WTC11 (cell line): ENCODE data around the gene ZRANB1. TPM values are rescaled to one million over a fixed set of nuclear protein-coding genes. Genes with fewer than 3 reads are reported as not detected.

ENCODE experiments used
- ATAC-seq: fragments of 200-7000 bp; cut with Tn5 transposase; 2 replicates; pipeline ENCODE4 v1.10.0; 2021; ENCODE audit warnings: mild to moderate bottlenecking, moderate library complexity
- CTCF ChIA-PET: fragments of 300-600 bp; sonication (Branson Sonifier 250); formaldehyde crosslinking; loops from one replicate; lab custom pipeline; 2021; ENCODE audit warnings: antibody characterized with exemption; lab: Charles Lee
- POLR2A ChIA-PET: fragments of 350-600 bp; sonication (Branson Sonifier 250); formaldehyde crosslinking; loops from one replicate; lab custom pipeline; 2021; ENCODE audit warnings: antibody characterized with exemption; lab: Charles Lee
- DNase-seq: peaks from one replicate; pipeline ENCODE4 v3.0.0; 2021; ENCODE audit warnings: low spot score
- H3K27ac Mint-ChIP-seq: 2 replicates; pipeline ENCODE4 v1.8.0; 2021; ENCODE audit warnings: mixed read lengths
- H3K27me3 Mint-ChIP-seq: 2 replicates; pipeline ENCODE4 v1.8.0; 2021; ENCODE audit warnings: low read depth, mild to moderate bottlenecking, moderate library complexity, mixed read lengths
- H3K36me3 Mint-ChIP-seq: 2 replicates; pipeline ENCODE4 v1.8.0; 2021; ENCODE audit warnings: mixed read lengths
- H3K4me1 Mint-ChIP-seq: 2 replicates; pipeline ENCODE4 v1.8.0; 2022; ENCODE audit warnings: mixed read lengths
- H3K4me3 Mint-ChIP-seq: 2 replicates; pipeline ENCODE4 v1.8.0; 2021; ENCODE audit warnings: mild to moderate bottlenecking, moderate library complexity, mixed read lengths
- H3K9me3 Mint-ChIP-seq: 2 replicates; pipeline ENCODE4 v1.8.0; 2021; ENCODE audit warnings: mixed read lengths
- ETV6 ChIP-seq: sonication (generic); formaldehyde crosslinking; IDR thresholded peaks from 2 replicates; pipeline ENCODE4 v1.8.1; 2022; ENCODE audit warnings: mild to moderate bottlenecking, missing genetic modification reagents
- NFATC4 ChIP-seq: fragments of 250-450 bp; sonication (Bioruptor Pico); IDR thresholded peaks from 2 replicates; pipeline ENCODE4 v1.9.0; 2021; ENCODE audit warnings: mild to moderate bottlenecking
- NFYB ChIP-seq: sonication (generic); formaldehyde crosslinking; conservative IDR thresholded peaks from 2 replicates; pipeline ENCODE4 v1.8.0; 2022; ENCODE audit warnings: low read depth, missing genetic modification reagents
- TEAD4 ChIP-seq: sonication (generic); formaldehyde crosslinking; IDR thresholded peaks from 2 replicates; pipeline ENCODE4 v1.8.0; 2022; ENCODE audit warnings: mild to moderate bottlenecking, missing genetic modification reagents
- TP53 ChIP-seq: sonication (generic); formaldehyde crosslinking; IDR thresholded peaks from 2 replicates; pipeline ENCODE4 v1.8.1; 2023; ENCODE audit warnings: mild to moderate bottlenecking, missing genetic modification reagents
- ZNF263 ChIP-seq: sonication (generic); formaldehyde crosslinking; IDR thresholded peaks from 2 replicates; pipeline ENCODE4 v1.8.1; 2022; ENCODE audit warnings: low read depth, mild to moderate bottlenecking, moderate library complexity, missing genetic modification reagents
- total RNA-seq: library from RNA; stranded (reverse); gene quantifications from 3 replicates; pipeline ENCODE4 v1.2.3, GENCODE V29; 2021
- TF ChIP-seq, protein P1 (sequence below): sonication (generic); formaldehyde crosslinking; IDR thresholded peaks from 2 replicates; pipeline ENCODE4 v1.8.0; 2022; ENCODE audit warnings: mild to moderate bottlenecking, missing genetic modification reagents
- TF ChIP-seq, protein P2 (sequence below): sonication (generic); formaldehyde crosslinking; IDR thresholded peaks from 2 replicates; pipeline ENCODE4 v1.8.1; 2022; ENCODE audit warnings: low read depth, missing genetic modification reagents, borderline replicate concordance
- TF ChIP-seq, protein P3 (sequence below): sonication (generic); formaldehyde crosslinking; IDR thresholded peaks from 2 replicates; pipeline ENCODE4 v1.8.0; 2022; ENCODE audit warnings: mild to moderate bottlenecking, missing genetic modification reagents
- TF ChIP-seq, protein P4 (sequence below): sonication (generic); formaldehyde crosslinking; conservative IDR thresholded peaks from 2 replicates; pipeline ENCODE4 v1.8.1; 2023; ENCODE audit warnings: mild to moderate bottlenecking, low read depth, missing genetic modification reagents, moderate library complexity
- TF ChIP-seq, protein P5 (sequence below): sonication (generic); formaldehyde crosslinking; IDR thresholded peaks from 2 replicates; pipeline ENCODE4 v1.8.1; 2023; ENCODE audit warnings: mild to moderate bottlenecking, moderate library complexity, missing genetic modification reagents
- TF ChIP-seq, protein P6 (sequence below): fragments of 250-450 bp; sonication (Bioruptor Pico); IDR thresholded peaks from 2 replicates; pipeline ENCODE4 v1.9.0; 2021; ENCODE audit warnings: moderate library complexity, mild to moderate bottlenecking, inconsistent platforms, borderline replicate concordance
- TF ChIP-seq, protein P7 (sequence below): sonication (generic); formaldehyde crosslinking; IDR thresholded peaks from 2 replicates; pipeline ENCODE4 v1.8.0; 2023; ENCODE audit warnings: missing genetic modification reagents
- TF ChIP-seq, protein P8 (sequence below): fragments of 200-600 bp; IDR thresholded peaks from 2 replicates; pipeline ENCODE4 v1.8.0; 2022; ENCODE audit warnings: antibody characterized with exemption

The ZRANB1 gene
- total RNA-seq, 1 experiment from 2014 or later = 15.9 TPM

DNA sequence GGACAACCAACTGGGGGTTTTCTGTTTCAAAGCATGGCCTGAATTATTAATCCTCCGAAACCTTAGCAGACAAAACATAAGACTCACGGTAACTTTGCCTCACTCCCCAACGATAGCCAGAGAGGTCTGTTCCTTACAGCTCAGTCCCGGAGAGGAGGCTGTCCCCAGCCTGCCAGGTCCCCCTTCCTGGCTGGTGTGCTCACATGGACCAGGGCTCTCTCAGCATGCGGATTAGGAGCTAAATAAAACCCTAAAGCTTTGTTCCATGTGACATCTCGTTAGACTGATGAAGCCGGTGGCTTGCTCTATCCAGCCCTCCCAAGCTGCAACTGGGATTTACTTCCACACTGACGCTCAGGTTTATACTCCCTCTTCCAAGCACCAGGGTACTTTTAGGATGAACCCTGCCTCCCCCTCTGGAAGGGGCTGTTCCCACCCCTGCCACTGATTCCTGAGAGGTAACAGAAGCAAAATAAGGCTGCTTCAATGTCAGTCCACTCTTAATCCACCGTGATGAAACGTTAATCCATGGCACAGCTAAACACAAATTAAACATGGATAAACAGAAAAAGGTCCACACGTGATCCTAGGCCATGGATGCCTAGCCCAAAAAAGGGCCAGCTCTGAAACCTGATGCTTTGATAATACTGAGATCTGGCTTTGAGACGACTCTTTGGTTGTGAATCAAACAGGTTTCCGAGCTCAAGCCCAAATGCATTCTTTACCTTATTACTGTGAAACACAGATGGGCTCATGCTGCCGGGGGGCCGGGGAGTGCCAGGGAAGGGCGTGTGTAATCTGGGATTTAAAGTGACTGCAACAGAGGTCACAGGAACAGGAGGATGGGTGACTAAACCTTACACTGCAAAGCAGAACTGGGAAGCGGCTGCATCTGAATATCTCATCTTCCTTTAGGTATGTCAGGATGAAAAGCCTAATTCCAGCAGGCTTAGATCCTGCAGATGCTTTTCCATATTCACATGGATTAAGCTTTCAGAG, 86.2 kb downstream of the ZRANB1 start (continued):
- TF ChIP-seq, protein P1, sequence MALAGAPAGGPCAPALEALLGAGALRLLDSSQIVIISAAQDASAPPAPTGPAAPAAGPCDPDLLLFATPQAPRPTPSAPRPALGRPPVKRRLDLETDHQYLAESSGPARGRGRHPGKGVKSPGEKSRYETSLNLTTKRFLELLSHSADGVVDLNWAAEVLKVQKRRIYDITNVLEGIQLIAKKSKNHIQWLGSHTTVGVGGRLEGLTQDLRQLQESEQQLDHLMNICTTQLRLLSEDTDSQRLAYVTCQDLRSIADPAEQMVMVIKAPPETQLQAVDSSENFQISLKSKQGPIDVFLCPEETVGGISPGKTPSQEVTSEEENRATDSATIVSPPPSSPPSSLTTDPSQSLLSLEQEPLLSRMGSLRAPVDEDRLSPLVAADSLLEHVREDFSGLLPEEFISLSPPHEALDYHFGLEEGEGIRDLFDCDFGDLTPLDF (CRISPR knock-in tag) = no peak
- TF ChIP-seq, protein P2, sequence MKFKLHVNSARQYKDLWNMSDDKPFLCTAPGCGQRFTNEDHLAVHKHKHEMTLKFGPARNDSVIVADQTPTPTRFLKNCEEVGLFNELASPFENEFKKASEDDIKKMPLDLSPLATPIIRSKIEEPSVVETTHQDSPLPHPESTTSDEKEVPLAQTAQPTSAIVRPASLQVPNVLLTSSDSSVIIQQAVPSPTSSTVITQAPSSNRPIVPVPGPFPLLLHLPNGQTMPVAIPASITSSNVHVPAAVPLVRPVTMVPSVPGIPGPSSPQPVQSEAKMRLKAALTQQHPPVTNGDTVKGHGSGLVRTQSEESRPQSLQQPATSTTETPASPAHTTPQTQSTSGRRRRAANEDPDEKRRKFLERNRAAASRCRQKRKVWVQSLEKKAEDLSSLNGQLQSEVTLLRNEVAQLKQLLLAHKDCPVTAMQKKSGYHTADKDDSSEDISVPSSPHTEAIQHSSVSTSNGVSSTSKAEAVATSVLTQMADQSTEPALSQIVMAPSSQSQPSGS = no peak
- TF ChIP-seq, protein P3, sequence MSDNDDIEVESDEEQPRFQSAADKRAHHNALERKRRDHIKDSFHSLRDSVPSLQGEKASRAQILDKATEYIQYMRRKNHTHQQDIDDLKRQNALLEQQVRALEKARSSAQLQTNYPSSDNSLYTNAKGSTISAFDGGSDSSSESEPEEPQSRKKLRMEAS = no peak
- TF ChIP-seq, protein P4, sequence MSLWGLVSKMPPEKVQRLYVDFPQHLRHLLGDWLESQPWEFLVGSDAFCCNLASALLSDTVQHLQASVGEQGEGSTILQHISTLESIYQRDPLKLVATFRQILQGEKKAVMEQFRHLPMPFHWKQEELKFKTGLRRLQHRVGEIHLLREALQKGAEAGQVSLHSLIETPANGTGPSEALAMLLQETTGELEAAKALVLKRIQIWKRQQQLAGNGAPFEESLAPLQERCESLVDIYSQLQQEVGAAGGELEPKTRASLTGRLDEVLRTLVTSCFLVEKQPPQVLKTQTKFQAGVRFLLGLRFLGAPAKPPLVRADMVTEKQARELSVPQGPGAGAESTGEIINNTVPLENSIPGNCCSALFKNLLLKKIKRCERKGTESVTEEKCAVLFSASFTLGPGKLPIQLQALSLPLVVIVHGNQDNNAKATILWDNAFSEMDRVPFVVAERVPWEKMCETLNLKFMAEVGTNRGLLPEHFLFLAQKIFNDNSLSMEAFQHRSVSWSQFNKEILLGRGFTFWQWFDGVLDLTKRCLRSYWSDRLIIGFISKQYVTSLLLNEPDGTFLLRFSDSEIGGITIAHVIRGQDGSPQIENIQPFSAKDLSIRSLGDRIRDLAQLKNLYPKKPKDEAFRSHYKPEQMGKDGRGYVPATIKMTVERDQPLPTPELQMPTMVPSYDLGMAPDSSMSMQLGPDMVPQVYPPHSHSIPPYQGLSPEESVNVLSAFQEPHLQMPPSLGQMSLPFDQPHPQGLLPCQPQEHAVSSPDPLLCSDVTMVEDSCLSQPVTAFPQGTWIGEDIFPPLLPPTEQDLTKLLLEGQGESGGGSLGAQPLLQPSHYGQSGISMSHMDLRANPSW = no peak

DNA sequence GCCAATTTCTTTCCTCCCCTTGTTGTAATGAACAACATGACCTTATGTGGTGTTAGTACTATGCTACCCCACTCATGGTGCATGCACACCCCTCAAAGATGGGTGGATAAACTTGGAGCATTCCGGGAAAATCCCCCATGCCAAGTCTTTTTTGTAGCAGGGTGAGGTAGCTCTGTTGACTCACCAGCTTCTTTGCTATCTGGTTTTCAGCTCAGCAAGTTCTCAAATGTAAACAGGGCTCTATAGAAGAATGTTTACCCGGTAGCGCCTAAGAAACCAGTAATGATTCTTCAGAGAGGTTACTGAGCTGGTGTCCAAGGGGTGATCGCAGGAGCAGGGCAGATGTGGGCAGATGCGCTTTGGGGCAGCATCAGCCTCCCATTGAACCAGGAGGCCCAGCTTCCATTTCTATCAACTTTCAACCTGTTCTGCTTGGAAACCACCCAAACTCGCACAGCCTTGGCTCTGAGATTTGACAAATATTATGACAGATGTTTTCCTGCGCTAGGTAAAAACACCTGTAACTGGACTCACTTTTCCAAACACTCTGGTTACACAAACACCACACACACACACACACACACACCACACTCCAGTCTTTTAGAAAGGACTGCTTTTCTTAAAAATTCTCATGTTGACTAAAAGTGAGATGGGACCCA, 87.8 kb downstream of the ZRANB1 start:
- H3K4me1 Mint-ChIP-seq = peaks cover 63% of the 10 kb centered on the region
- ChIA-PET CTCF (interaction anchor here (1.3 to 1.5 kb wide), 2 partner anchors 10 to 18 kb away, joined by 4 to 5 read pairs; no protein-coding TSS in a partner anchor), POLR2A (no interaction called here)
- DNase-seq = no peak
- no peak for ATAC-seq
- H3K27ac Mint-ChIP-seq = peak overlapping the region; percentile 76; the same call in 1 of the 2 replicates
- H3K4me3 Mint-ChIP-seq = no peak overlapping the region
- H3K9me3 Mint-ChIP-seq = no peaks in the 10 kb centered on the region
- no peaks in the 10 kb centered on the region; the same call in 1 of the 2 replicates for H3K27me3 Mint-ChIP-seq
- TF ChIP-seq ETV6 (CRISPR knock-in tag) = no peak
- TF ChIP-seq, protein P5, sequence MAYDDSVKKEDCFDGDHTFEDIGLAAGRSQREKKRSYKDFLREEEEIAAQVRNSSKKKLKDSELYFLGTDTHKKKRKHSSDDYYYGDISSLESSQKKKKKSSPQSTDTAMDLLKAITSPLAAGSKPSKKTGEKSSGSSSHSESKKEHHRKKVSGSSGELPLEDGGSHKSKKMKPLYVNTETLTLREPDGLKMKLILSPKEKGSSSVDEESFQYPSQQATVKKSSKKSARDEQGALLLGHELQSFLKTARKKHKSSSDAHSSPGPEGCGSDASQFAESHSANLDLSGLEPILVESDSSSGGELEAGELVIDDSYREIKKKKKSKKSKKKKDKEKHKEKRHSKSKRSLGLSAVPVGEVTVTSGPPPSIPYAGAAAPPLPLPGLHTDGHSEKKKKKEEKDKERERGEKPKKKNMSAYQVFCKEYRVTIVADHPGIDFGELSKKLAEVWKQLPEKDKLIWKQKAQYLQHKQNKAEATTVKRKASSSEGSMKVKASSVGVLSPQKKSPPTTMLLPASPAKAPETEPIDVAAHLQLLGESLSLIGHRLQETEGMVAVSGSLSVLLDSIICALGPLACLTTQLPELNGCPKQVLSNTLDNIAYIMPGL (CRISPR knock-in tag) = no peak
- TF ChIP-seq TP53 = no peak
- TF ChIP-seq, protein P6, sequence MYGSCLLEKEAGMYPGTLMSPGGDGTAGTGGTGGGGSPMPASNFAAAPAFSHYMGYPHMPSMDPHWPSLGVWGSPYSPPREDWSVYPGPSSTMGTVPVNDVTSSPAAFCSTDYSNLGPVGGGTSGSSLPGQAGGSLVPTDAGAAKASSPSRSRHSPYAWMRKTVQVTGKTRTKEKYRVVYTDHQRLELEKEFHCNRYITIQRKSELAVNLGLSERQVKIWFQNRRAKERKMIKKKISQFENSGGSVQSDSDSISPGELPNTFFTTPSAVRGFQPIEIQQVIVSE (CRISPR knock-in tag) = no peak
- TF ChIP-seq, protein P7, sequence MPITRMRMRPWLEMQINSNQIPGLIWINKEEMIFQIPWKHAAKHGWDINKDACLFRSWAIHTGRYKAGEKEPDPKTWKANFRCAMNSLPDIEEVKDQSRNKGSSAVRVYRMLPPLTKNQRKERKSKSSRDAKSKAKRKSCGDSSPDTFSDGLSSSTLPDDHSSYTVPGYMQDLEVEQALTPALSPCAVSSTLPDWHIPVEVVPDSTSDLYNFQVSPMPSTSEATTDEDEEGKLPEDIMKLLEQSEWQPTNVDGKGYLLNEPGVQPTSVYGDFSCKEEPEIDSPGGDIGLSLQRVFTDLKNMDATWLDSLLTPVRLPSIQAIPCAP = no peak
- TF ChIP-seq NFYB = no peak
- TF ChIP-seq, protein P2 = no peak
- TF ChIP-seq NFATC4 (CRISPR knock-in tag) = no peak
- TF ChIP-seq TEAD4 (CRISPR knock-in tag) = no peak
- TF ChIP-seq ZNF263 (CRISPR knock-in tag) = no peak
- TF ChIP-seq, protein P8, sequence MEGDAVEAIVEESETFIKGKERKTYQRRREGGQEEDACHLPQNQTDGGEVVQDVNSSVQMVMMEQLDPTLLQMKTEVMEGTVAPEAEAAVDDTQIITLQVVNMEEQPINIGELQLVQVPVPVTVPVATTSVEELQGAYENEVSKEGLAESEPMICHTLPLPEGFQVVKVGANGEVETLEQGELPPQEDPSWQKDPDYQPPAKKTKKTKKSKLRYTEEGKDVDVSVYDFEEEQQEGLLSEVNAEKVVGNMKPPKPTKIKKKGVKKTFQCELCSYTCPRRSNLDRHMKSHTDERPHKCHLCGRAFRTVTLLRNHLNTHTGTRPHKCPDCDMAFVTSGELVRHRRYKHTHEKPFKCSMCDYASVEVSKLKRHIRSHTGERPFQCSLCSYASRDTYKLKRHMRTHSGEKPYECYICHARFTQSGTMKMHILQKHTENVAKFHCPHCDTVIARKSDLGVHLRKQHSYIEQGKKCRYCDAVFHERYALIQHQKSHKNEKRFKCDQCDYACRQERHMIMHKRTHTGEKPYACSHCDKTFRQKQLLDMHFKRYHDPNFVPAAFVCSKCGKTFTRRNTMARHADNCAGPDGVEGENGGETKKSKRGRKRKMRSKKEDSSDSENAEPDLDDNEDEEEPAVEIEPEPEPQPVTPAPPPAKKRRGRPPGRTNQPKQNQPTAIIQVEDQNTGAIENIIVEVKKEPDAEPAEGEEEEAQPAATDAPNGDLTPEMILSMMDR = no peak
- H3K36me3 Mint-ChIP-seq = peaks cover 27% of the 10 kb centered on the region
